GM12878 (cell line): ENCODE results near the gene GAS6. TPM values are rescaled to one million over a fixed set of nuclear protein-coding genes. Genes with fewer than 3 reads are reported as not detected.
"Not testable (repeated sequence)": the region's sequence is repeated elsewhere in the genome, so short reads cannot be mapped to it uniquely, and the experiment has no call there.

Experiments
- ATAC-seq: fragments of 200-7000 bp; cut with Tn5 transposase; 3 replicates; pipeline ENCODE4 v1.9.1; 2020; ENCODE audit warnings: mild to moderate bottlenecking, moderate library complexity
- BruUV-seq: library from RNA; stranded (reverse); fragments of 400-500 nt; replicated peaks from 2 replicates; lab custom pipeline; 2021; lab: Mats Ljungman, UMichigan
- CTCF ChIA-PET: fragments of 300-600 bp; sonication (Branson Sonifier 250); formaldehyde crosslinking; extraction: SDS; loops from one replicate; lab custom pipeline; 2021; ENCODE audit warnings: inconsistent platforms; lab: Yijun Ruan, JAX
- POLR2A ChIA-PET: fragments of 350-600 bp; formaldehyde crosslinking; extraction: SDS; loops from one replicate; lab custom pipeline; 2021; ENCODE audit warnings: inconsistent platforms; lab: Charles Lee
- RAD21 ChIA-PET: fragments of 300-600 bp; sonication (Branson Sonifier 250); formaldehyde crosslinking; loops from one replicate; lab custom pipeline; 2023; ENCODE audit warnings: antibody characterized with exemption; ENCODE audit not compliant: unreplicated experiment; lab: Charles Lee
- SMC1A ChIA-PET: fragments of 300-600 bp; sonication (Branson Sonifier 250); formaldehyde crosslinking; loops from one replicate; lab custom pipeline; 2023; ENCODE audit not compliant: unreplicated experiment, uncharacterized antibody; lab: Charles Lee
- DNase-seq: peaks from one replicate; pipeline ENCODE4 v3.0.0-alpha.2; 2011; ENCODE audit warnings: low read depth, low spot score
- FAIRE-seq: peaks from 3 replicates; lab custom pipeline; 2011; peaks lifted over from hg19 to GRCh38; lab: Jason Lieb, UNC
- H2AFZ ChIP-seq: 2 replicates; pipeline ENCODE4 v1.6.0; 2011; ENCODE audit warnings: low read depth, low read length, control low read depth; ENCODE audit not compliant: control insufficient read depth
- H3K27ac ChIP-seq: 2 replicates; pipeline ENCODE4 v1.5.1; 2011; ENCODE audit warnings: control low read depth; ENCODE audit not compliant: control insufficient read depth, insufficient read depth
- H3K27me3 ChIP-seq, 2 experiments: replicated peaks in 1 of 2; 2 replicates each; pipeline versions ENCODE4 v1.6.0 to v1.6.1; 2011; ENCODE audit warnings: low read length in 1 of 2; ENCODE audit not compliant: control insufficient read depth in 2 of 2, insufficient read depth in 2 of 2
- H3K36me3 ChIP-seq, 2 experiments: 2 replicates each; pipeline ENCODE4 v1.5.1; 2011; ENCODE audit warnings: low read length in 1 of 2; ENCODE audit not compliant: control insufficient read depth in 2 of 2, insufficient read depth in 2 of 2
- H3K4me1 ChIP-seq: 2 replicates; pipeline ENCODE4 v1.6.1; 2011; ENCODE audit warnings: mild to moderate bottlenecking, low read length, moderate library complexity, mixed read lengths; ENCODE audit not compliant: control insufficient read depth, insufficient read depth
- H3K4me2 ChIP-seq: 2 replicates; pipeline ENCODE4 v1.6.0; 2011; ENCODE audit warnings: control low read depth; ENCODE audit not compliant: control insufficient read depth, insufficient read depth
- H3K4me3 ChIP-seq: fragments of 200-600 bp; sonication (generic); 2 replicates; pipeline ENCODE4 v1.5.1; 2016
- H3K79me2 ChIP-seq: 2 replicates; pipeline ENCODE4 v1.6.0; 2011; ENCODE audit warnings: low read length; ENCODE audit not compliant: control insufficient read depth, insufficient read depth
- H3K9ac ChIP-seq: 2 replicates; pipeline ENCODE4 v1.8.0; 2011; ENCODE audit warnings: low read length, control low read depth, mixed read lengths; ENCODE audit not compliant: control insufficient read depth, insufficient read depth
- H3K9me3 ChIP-seq: replicated peaks from 3 replicates; pipeline ENCODE4 v1.5.1; 2011; ENCODE audit warnings: mild to moderate bottlenecking, low read length; ENCODE audit not compliant: control insufficient read depth, insufficient read depth
- H4K20me1 ChIP-seq: 2 replicates; pipeline ENCODE4 v1.6.0; 2011; ENCODE audit not compliant: control insufficient read depth, insufficient read depth
- MXI1 ChIP-seq: fragments of 150-350 bp; IDR thresholded peaks from 2 replicates; pipeline ENCODE4 v1.6.1; 2011; ENCODE audit warnings: low read depth, mild to moderate bottlenecking, inconsistent platforms, low read length, improper control_type of control experiment
- SUZ12 ChIP-seq: fragments of 200-600 bp; sonication (generic); IDR thresholded peaks from one replicate; pipeline ENCODE4 v1.6.1; 2018; ENCODE audit warnings: antibody characterized with exemption, mild to moderate bottlenecking; ENCODE audit not compliant: unreplicated experiment
- TCF7 ChIP-seq: IDR thresholded peaks from 2 replicates; pipeline ENCODE4 v1.6.1; 2014; ENCODE audit warnings: antibody characterized with exemption, borderline replicate concordance
- WGBS: methylation state at CpG from one replicate; pipeline ENCODE4 v1.1.6; 2016; ENCODE audit warnings: low lambda C conversion rate; ENCODE audit not compliant: insufficient replicate concordance, insufficient coverage; ENCODE audit errors: missing lambda C conversion rate; 5-methylcytosine and 5-hydroxymethylcytosine counted together
- in situ Hi-C: fragments of 300-500 bp; cut with MboI; formaldehyde crosslinking; loops from 9 replicates; pipeline ENCODE4 v1.14.3; 2018; ENCODE audit warnings: mixed read lengths
- intact Hi-C: fragments of 100-400 bp; cut with micrococcal nuclease; formaldehyde crosslinking; loops from one replicate; pipeline ENCODE4 v1.14.2; 2022; ENCODE audit not compliant: unreplicated experiment
- polyA plus RNA-seq, 11 experiments: library from polyadenylated mRNA; depleted of rRNA in 4 of 11; unstranded in 6 of 11; stranded (reverse) in 5 of 11; fragments of >200 nt; fragmentation: Nextera tagmentation in 4 of 11; fragmentation: Illumina TruSeq in 1 of 11; extraction: Ambion mirVana in 4 of 11; extraction: Trizol in 1 of 11; gene quantifications; 1 replicate in 1 of 11; 2 replicates in 10 of 11; pipeline versions ENCODE4 v1.2.1 to v1.2.3, GENCODE V29; 2011 to 2016; ENCODE audit warnings: inconsistent platforms in 2 of 11, missing spikeins in 2 of 11, low read depth in 1 of 11
- total RNA-seq, 4 experiments: library from RNA; depleted of rRNA in 3 of 4; stranded (reverse); fragments of >200 nt in 3 of 4; fragmentation: Illumina TruSeq in 1 of 4; extraction: Trizol in 1 of 4; gene quantifications; 2 replicates each; pipeline versions ENCODE4 v1.2.1 to v1.2.3, GENCODE V29; 2013 to 2021
- TF ChIP-seq, protein P1 (sequence below): fragments of 450-650 bp; conservative IDR thresholded peaks from 2 replicates; pipeline ENCODE4 v1.6.1; 2017; ENCODE audit warnings: mild to moderate bottlenecking, moderate library complexity

GAS6 gene
- total and polyA plus RNA-seq, 10 of the 15 experiments (the other 5 are each of a cell fraction or from before 2014, with no cell fraction given), result 0.03 to 0.59 (median 0.10) TPM; not detected in 2

DNA sequence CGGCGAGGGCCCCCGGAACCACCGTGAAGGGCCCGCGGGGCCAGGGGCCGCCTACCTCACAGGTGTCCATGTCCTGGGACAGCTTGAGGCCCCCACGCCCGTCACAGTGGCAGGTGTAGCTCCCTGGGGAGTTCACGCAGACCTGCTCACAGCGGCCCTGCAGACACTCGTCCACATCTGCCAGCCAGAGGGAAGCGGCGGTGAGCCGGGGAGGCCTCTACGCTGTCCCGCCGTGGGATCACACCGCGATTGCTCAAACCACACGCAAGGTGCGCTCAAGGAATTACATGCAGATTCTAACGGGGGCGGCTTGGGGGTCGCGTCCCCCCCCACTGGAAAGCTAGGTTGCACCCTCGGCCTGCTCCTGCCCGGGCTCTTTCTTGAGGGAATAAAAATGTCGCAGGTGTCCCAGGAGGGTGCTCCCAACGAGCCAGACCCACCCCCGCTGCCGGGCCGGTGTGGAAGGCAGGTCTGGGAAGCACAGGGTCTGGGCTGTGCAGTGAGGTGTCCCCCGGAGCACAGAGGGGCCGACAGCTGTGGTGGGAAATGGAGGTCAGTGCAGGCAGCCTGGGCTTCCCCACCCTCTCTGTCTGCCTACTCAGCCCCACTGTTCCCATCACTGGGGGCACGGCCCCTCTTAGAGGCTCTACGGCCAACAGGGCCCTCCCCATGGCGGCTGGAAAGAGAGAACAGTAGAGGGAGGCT is 29.2 kb downstream of the GAS6 start:
- H3K9me3 ChIP-seq, result no peaks in the 10 kb centered on the region
- no peak for DNase-seq
- in situ Hi-C loops, result loop anchor here (10.0 kb wide), 1 partner anchor 60 kb away; no protein-coding TSS in a partner anchor
- TF ChIP-seq SUZ12 (no peak), MXI1 (no peak), TCF7 (no peak)
- TF ChIP-seq, protein P1, sequence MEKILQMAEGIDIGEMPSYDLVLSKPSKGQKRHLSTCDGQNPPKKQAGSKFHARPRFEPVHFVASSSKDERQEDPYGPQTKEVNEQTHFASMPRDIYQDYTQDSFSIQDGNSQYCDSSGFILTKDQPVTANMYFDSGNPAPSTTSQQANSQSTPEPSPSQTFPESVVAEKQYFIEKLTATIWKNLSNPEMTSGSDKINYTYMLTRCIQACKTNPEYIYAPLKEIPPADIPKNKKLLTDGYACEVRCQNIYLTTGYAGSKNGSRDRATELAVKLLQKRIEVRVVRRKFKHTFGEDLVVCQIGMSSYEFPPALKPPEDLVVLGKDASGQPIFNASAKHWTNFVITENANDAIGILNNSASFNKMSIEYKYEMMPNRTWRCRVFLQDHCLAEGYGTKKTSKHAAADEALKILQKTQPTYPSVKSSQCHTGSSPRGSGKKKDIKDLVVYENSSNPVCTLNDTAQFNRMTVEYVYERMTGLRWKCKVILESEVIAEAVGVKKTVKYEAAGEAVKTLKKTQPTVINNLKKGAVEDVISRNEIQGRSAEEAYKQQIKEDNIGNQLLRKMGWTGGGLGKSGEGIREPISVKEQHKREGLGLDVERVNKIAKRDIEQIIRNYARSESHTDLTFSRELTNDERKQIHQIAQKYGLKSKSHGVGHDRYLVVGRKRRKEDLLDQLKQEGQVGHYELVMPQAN, result no peak
- TF ChIP-seq, all 136 proteins: peak for 0
- no peaks in the 10 kb centered on the region for H3K27me3 ChIP-seq
- CTCF ChIA-PET, result no interaction called here
- POLR2A ChIA-PET, result no interaction called here
- 78% methylated on average over 38 of the region's 38 CpGs for WGBS
- H3K4me3 ChIP-seq, result no peak overlapping the region
- no peak overlapping the region for H3K9ac ChIP-seq
- H3K4me1 ChIP-seq, result no peaks in the 10 kb centered on the region
- no peak for ATAC-seq
- SMC1A ChIA-PET, result no interaction called here
- RAD21 ChIA-PET, result no interaction called here
- no peaks in the 10 kb centered on the region for H3K79me2 ChIP-seq
- intact Hi-C loops, result no loop called here
- no peak overlapping the region for H3K27ac ChIP-seq
- no peak overlapping the region for H3K4me2 ChIP-seq
- no peaks in the 10 kb centered on the region for H4K20me1 ChIP-seq
- no TSS peak for BruUV-seq
- FAIRE-seq, result no peak
- no peaks in the 10 kb centered on the region for H3K36me3 ChIP-seq
- H2AFZ ChIP-seq, result no peak overlapping the region

DNA sequence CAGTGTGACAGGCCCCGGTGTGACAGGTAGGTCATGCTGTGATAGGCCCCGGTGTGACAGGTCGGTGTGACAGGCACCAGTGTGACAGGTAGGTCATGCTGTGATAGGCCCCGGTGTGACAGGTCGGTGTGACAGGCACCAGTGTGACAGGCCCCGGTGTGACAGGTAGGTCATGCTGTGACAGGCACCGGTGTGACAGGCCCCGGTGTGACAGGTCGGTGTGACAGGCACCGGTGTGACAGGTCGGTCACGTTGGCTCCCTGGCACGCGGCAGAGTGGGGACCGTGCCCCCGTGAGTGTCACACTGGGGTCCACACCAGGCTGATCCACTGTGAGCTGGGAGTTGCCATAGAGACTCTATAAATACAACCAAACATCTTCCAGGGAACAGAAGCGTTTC is 29.9 kb downstream of the GAS6 start:
- RAD21 ChIA-PET, intact Hi-C loops: not testable (repeated sequence)

More for the DNA sequence above, 29.9 kb downstream of the GAS6 start:
- H3K36me3 ChIP-seq, H3K4me2 ChIP-seq, H3K4me1 ChIP-seq, CTCF ChIA-PET, SMC1A ChIA-PET, H3K9me3 ChIP-seq, FAIRE-seq, H3K27me3 ChIP-seq, DNase-seq, H3K79me2 ChIP-seq, BruUV-seq, H3K27ac ChIP-seq, H3K4me3 ChIP-seq, H3K9ac ChIP-seq, H4K20me1 ChIP-seq, ATAC-seq, POLR2A ChIA-PET, H2AFZ ChIP-seq: not testable (repeated sequence)
- in situ Hi-C loops, result loop anchor here (10.0 kb wide), 1 partner anchor 61 kb away; no protein-coding TSS in a partner anchor
- 78% methylated on average over 17 of the region's 17 CpGs for WGBS
